ENCODE results near the gene CPLX3. TPM values are rescaled to one million over a fixed set of nuclear protein-coding genes. Genes with fewer than 3 reads are reported as not detected.

The CPLX3 gene
- total RNA-seq, 1 donor from 2014 or later = 0.72 TPM

DNA sequence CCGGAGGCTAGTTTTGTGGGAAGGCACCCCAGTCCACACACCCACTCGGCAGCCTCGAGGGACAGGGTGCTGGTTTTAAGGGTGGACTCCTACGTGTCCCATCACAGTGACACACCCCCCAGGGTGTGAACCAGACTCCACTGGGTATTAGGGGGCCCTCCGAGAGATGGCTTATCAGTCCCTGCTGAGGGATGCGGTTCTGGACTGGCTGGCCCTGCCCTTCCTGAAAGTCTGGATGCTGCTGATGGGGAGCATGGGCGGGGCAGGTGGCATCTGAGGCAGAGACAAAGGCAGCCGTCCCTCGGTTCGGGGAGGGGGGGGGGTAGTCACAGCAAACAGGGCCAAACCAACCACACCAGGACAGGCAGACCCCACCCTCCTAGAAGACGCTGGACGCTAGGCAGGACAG, 17.5 kb downstream of the CPLX3 start:
- peak; percentile 29 for DNase-seq (ENCODE audit: low spot score)

DNA sequence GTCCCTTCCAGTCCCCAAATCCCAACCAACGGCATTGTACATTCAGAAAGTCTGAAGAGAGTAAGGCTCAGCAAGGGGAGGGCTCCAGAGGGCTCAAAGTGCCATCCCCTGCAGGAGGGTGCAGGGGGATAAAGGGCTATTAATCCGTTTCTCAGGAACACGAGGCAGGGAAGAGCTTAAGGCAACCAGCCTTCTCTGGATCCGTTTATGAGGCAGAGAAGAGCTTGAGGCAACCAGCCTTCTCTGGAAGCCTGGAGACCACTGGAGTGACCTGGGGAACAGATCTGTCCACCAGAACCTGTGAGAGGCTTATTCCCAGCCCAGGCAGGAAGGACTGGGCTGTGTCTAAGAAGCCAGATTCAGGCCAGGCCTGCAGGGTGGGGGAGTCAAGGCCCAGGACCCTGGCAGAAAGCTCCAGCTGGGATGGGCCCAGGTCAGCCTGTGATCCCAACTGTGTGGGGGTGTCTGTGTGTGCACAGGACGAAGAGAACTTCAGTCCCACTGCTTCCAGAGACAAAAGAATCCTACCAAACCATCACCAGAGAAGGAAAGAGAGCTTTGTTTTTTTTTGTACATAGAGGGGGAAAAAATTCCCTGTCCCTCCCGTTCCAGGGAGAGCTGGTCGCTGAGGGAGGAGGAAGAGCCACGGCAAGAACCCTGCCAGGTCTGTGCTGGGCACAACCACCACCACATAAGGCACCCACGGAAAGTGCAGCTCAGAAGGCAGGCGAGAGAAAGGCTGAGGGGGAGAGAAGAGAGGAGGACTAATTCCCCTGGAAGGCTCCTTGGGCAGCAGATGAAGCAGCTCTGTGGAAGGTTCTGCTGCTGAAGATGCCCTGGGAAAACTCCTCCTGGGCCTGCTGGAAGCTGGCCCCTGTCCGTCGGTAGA, 18.1 kb downstream of the CPLX3 start:
- DNase-seq (ENCODE audit: low spot score) = no peak

DNA sequence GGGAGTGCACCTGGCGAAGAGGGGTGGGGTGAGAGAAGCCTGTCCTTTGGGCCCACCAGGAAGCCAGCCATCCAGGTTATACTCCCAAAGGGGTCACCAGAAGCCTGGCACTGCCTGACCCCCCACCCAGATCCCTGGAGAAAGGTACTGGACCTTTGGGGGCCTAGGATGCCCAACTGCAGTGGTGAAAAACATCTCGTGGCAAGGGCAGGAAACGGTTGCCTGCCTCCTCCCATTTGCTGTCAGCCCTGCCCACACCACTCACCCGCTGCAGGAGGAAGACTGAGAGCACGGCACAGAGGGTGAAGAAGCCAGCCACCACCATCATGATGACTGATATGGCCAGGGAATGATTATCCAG, 18.8 kb downstream of the CPLX3 start:
- no peak for DNase-seq (ENCODE audit: low spot score)

DNA sequence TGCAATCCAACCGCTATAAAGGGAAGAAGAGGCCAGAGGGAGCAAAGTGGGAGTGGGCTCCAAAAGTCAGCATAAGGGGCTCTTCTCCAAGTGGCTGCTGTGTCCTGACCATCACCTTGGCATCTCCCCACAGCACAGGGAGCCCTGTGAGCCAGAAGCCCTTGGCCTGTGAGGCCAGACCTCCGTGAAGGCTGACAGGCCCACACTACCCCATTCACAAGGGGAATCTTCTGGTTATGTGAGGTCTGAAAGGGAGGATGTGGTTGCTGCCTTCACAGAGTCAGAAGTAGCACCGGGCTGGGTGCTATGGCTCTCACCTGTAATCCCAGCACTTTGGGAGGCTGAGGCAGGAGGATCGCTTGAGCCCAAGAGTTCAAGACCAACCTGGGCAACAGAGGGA, 19.2 kb downstream of the CPLX3 start:
- DNase-seq (ENCODE audit: low spot score) = no peak

DNA sequence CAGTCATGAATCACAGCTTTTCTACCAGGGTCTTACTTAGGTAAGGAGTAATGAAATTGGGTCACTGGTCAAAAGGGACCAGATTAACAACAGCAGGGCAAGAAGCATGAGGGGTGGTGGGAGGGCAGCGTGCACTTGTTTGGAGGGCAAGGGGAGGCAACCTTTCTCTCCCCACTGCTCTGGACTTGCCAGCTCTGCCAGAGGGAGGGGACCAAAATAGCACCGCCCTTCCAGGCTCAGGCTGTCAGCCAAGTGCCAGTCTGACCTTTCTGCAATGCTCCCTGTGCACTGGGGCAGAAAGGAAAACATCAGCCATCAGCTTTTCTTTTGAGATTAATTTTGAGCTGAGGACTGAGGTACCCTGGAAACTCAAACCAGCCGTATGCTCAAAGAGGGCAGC, 21.0 kb downstream of the CPLX3 start:
- no peak for DNase-seq (ENCODE audit: low spot score)

DNA sequence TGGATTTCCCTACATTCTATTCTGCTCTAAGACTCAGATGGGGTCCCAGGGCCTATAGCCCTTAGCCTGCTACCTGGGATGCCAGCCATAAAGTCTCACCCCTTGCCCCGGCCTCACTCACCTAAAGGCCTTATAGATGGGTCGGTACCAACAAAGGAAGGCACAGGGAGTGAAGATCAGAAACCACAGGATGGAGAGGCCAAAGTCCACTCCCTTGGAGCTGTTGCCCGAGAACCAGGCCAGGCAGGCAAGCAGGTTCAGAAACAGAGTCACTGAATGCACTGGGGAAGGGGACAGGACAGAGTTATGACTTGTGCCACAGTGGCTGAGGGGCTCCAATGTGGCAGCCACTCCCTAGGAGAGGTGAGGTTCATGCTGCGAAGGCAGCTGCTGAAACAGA, 24.0 kb downstream of the CPLX3 start:
- no peak for DNase-seq (ENCODE audit: low spot score)

- DNase-seq (ENCODE audit: low spot score) = no peak
Observed at GRCh38 chr15:74851960-74852359, 25.5 kb downstream of the CPLX3 start.

- no peak for DNase-seq (ENCODE audit: low spot score)
Observed at GRCh38 chr15:74854453-74855022, 28.1 kb downstream of the CPLX3 start.

GRCh38 chr15:74855857-74856256, 29.4 kb downstream of the CPLX3 start:
- no peak for DNase-seq (ENCODE audit: low spot score)

DNA sequence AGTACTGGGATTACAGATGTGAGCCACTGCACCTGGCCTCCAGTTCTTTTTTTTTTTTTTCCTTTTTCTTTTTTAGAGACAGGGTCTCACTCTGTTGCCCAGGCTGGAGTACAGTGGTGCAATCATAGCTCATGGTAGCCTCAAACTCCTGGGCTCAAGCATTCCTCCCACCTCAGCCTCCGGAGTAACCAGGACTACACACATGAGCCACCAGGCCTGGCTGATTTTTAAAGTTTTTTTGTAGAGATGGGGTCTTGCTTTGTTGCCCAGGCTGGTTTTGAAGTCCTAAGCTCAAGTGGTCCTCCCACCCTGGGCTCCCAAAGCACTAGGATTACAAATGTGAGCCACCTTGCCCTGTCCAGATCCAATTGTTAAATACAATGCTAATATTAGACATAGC, 30.1 kb downstream of the CPLX3 start:
- no peak for DNase-seq (ENCODE audit: low spot score)

DNA sequence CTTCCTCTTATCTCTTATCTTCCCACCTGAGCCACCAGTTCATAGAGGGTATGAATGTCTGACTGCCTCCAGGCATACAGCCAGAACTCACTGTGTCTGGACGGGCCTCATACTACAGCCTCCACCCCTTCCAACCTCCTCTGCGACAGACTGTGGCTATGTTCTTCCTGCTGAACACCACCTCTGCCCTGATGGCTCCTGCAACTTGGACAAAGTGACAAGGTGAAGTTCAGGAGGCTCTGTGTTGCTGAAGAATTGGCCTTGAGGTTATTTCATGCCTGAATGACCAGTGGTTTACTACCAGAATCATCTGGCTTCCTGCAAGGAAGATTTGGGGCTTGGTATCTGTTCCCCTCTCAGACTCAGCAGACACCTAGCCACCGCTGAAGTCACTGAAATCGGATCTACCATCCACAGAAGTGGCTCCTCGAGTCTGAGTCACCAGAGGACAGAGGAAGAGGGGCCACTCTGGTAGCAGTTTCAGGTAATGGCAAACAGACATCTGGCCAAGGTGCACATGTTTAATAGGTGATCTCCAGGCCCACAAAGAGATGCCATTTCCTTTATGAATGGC, 30.7 kb downstream of the CPLX3 start:
- no peak for DNase-seq (ENCODE audit: low spot score)

DNA sequence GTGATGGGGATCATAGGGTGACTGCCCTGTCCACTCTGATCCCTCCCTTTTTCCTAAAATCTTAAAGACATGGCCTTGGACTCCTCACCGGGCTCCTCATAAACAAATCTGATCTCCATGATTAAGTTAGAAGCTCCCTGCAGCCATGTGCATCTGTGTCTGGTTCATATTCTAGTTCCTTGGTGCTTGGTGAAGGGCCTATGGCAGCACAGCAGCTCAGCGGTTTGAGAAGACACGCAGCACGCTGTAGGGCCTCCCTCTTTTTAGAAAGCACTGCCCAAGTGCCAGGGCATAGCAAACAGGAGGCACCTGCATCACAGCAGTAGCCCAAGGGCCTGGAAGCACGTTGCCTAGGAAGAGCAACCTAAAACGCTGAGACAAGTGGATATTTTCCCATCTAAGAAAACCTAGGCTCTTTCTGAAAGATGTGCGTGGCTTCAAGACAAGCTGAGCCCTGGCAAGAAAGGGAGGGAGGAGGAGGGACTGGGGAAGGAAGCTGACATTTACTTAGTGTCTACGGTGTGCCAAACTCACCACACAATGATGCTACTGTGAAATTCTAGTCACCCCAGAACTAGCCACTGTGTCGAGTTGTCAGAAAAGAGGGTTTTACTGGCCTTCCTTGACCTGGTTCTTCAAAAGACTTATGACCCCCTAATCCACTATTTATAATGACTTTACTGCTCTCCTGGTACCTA, 31.4 kb downstream of the CPLX3 start:
- no peak for DNase-seq (ENCODE audit: low spot score)

DNA sequence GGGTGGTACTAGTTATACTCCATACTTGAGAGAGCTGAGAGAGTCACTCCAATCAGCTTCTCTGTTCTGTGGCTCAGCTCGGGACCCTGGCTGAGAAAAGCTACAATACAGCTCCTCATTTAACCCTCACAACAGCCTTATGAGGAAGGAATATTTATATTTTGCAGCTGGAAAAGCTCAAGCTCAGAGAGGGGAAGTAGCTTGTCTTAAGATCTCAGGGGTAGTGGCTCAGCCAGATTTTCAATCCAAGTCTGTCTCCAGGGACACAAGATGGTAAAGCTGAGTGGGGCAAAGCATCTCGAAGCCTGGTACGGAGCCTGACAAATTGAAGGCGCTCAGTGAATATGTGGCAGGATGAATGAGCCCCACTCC, 31.9 kb downstream of the CPLX3 start:
- no peak for DNase-seq (ENCODE audit: low spot score)

DNA sequence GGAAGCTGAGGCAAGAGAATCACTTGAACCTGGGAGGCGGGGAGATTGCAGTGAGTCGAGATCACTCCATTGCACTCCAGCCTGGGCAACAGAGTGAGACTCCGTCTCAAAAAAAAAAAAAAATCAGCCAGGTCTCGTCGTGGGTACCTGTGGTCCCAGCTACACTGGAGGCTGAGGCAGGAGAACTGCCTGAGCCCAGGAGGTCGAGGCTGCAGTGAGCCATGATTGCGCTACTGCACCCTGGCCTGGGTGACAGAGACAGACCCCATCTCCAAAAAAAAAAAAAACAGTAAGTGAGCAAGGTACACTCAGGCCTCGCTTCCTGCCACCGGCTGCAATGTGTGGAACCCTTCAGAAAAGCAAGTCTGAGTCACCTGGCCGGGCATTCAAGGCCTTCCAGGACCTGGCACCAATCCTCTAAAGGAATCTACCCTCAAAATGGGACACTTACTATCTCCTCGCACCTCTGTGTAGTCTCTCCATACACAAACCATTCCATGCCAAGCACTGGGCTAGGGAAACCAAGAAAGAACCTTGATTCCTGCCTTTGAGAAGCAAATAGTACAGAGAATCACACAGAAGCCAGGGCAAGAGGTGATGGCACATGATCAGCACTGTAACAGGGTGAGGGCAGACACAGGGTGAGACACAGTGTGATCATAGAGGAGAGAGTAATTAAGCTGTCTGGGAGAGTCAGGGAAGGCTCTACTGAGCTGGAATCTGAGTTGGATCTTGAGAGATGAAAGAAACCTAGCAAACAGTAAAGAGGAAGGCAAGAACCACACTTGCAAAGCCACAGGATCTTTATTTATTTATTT, 37.0 kb downstream of the CPLX3 start:
- no peak for DNase-seq (ENCODE audit: low spot score)

DNA sequence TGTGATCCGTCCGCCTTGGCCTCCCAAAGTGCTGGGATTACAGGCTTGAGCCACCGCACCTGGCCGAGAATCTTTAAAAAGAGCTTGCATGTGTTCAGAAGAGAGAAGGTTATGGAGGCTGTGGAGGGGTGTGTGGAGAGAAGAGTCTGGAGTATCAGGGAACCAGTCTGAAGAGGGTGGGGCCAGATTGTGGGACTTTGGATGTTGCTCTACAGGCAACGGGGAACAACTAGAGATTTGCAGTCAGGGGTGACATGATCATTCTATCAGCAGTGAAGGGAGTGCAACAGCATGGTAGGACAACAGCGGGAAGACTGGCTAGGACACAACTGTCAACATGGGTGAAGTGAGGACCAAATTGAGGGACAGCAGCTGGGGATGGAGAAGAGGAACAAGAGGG, 37.9 kb downstream of the CPLX3 start:
- DNase-seq (ENCODE audit: low spot score) = no peak

GRCh38 chr15:74865316-74865715, 38.9 kb downstream of the CPLX3 start:
- no peak for DNase-seq (ENCODE audit: low spot score)

DNA sequence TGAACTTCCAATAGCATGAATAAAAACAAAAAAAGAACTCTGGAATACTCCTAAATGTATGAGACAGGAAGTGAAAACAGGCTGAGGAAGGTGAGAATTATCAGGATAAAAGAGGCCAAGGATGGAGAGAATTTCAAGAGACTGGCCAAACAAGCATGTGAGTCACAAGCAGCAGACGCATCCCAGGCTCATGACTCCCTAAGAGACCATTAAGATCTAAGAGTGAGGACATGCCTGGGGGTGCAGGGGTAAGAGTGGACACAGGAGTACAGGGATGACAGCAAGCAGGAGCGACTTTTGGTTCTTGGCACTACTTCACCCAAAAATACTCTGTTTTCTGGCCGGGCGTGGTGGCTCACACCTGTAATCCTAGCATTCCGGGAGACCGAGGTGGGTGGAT, 39.7 kb downstream of the CPLX3 start:
- no peak for DNase-seq (ENCODE audit: low spot score)

- DNase-seq (ENCODE audit: low spot score) = no peak
Observed at GRCh38 chr15:74867466-74868038, 41.1 kb downstream of the CPLX3 start.

- peak; percentile 43 for DNase-seq (ENCODE audit: low spot score)
Observed at GRCh38 chr15:74868059-74868458, 41.6 kb downstream of the CPLX3 start.

- no peak for DNase-seq (ENCODE audit: low spot score)
Observed at GRCh38 chr15:74869372-74869725, 42.9 kb downstream of the CPLX3 start.

GRCh38 chr15:74869726-74870407, 43.4 kb downstream of the CPLX3 start:
- peak; percentile 85 for DNase-seq (ENCODE audit: low spot score)
